Ovary (tissue), 9 donors: ENCODE data around the gene CA6. TPM values are rescaled to one million over a fixed set of nuclear protein-coding genes. Genes with fewer than 3 reads are reported as not detected.
"Not testable (repeated sequence)": the region's sequence is repeated elsewhere in the genome, so short reads cannot be mapped to it uniquely, and the experiment has no call there.

Experiments
- DNase-seq, 5 donors: peaks; one replicate each; pipeline ENCODE4 v3.0.0-alpha.2; 2019 to 2020
- H3K27ac ChIP-seq, 2 donors: fragments of 200-600 bp; one replicate each; pipeline versions ENCODE4 v1.5.1 to v1.8.0; 2019 to 2022
- H3K27me3 ChIP-seq: fragments of 200-600 bp; one replicate; pipeline ENCODE4 v1.8.0; 2022
- H3K36me3 ChIP-seq: fragments of 200-600 bp; sonication (generic); one replicate; pipeline ENCODE4 v1.5.1; 2019
- H3K4me1 ChIP-seq: one replicate; pipeline ENCODE4 v1.8.1; 2013; ENCODE audit warnings: mild to moderate bottlenecking, moderate library complexity; ENCODE audit not compliant: insufficient read depth
- H3K4me3 ChIP-seq: fragments of 200-600 bp; sonication (generic); one replicate; pipeline ENCODE4 v1.5.1; 2017
- H3K9me3 ChIP-seq, 2 donors: fragments of 200-600 bp in 1 of 2; sonication (generic) in 1 of 2; one replicate each; pipeline versions ENCODE4 v1.5.1 to v1.8.1; 2013 to 2019; ENCODE audit warnings: mild to moderate bottlenecking in 1 of 2, moderate library complexity in 1 of 2
- EP300 ChIP-seq: sonication (generic); formaldehyde crosslinking; IDR thresholded peaks from one replicate; pipeline ENCODE4 v1.6.1; 2017; ENCODE audit warnings: antibody characterized with exemption
- POLR2A ChIP-seq: fragments of 450-650 bp; IDR thresholded peaks from one replicate; pipeline ENCODE4 v1.6.1; 2017; ENCODE audit warnings: antibody characterized with exemption, mild to moderate bottlenecking, moderate library complexity
- WGBS, 3 donors: extraction: QIAGEN DNeasy Blood & Tissue Kit in 1 of 3; methylation state at CpG; one replicate each; pipeline versions ENCODE4 v1.1.5 to v1.1.7; 2013 to 2017; 5-methylcytosine and 5-hydroxymethylcytosine counted together
- intact Hi-C, 4 donors: fragments of 100-400 bp; cut with DNase I; formaldehyde crosslinking; loops; one replicate each; pipeline versions ENCODE4 v1.11.0 to v1.15.1; 2022 to 2023
- polyA plus RNA-seq, 2 donors: library from polyadenylated mRNA; stranded (reverse); fragments of 200-250 nt in 1 of 2; fragments of 350-450 nt in 1 of 2; fragmentation: Illumina TruSeq in 1 of 2; extraction: RNeasy Lipid Tissue Mini Kit (QIAGEN cat#74804) in 1 of 2; gene quantifications; one replicate each; pipeline ENCODE4 v1.2.3, GENCODE V29; 2013 to 2014
- total RNA-seq, 7 donors: library from RNA; depleted of rRNA in 2 of 7; stranded (reverse); fragments of >200 nt in 2 of 7; fragmentation: NEBNext Ultra II Directional in 3 of 7; extraction: Animal tissue kit (Norgen Biotek cat#: 25700) in 3 of 7; gene quantifications; one replicate each; pipeline versions ENCODE4 v1.1.0 to v1.2.4, GENCODE V29; 2016 to 2023
- TF ChIP-seq, protein P1 (sequence below), 3 donors: fragments of 450-650 bp in 2 of 3; fragments of 200-600 bp in 1 of 3; IDR thresholded peaks; one replicate each; pipeline versions ENCODE4 v1.5.1 to v1.8.0; 2016 to 2022; ENCODE audit warnings: antibody characterized with exemption in 3 of 3, mild to moderate bottlenecking in 1 of 3
- donor health status: DM: no; HTN: no; CAD: no; lungs with moderate emphysema.
- donor health status: DM: no; HTN: no; CAD: no.
- donor health status: Bipolar disorder and iron deficiency.
- donor health status: DM: yes; HTN: yes; CAD: no.
- donor health status: DM: no; HTN: no; CAD: no.
- donor health status: DM: yes; HTN: yes; CAD: no.

CA6 gene
- total and polyA plus RNA-seq, 9 donors = not detected

DNA sequence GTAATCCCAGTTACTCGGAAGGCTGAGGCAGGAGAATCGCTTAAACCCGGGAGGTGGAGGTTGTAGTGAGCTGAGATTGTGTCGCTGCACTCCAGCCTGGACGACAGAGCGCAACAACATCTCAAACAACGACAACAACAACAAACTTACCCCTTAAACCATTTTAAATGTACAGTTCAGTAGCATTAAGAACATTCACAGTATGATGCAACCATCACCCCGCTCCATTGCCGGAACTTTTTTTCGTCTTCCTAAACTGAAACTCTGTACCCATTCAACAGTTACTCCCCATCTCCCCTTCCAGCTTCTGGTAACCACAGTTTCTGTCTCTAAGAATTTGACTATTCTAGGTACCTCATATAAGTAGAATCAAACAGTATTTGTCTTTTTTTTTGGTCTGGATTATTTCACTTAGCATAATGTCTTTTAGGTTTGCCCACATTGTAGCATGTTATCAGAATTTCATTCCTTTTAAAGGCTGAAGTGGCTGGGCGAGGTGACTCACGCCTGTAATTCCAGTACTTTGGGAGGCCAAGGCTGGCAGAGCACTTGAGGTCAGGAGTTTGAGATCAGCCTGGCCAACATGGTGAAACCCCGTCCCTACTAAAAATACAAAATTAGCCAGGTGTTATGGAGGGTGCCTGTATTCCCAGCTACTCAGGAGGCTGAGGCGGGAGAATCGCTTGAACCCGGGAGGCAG, 19.6 kb downstream of the CA6 start:
- intact Hi-C loops = no loop called here
- Histone ChIP-seq H3K27ac (no peak overlapping the region), H3K36me3 (no peaks in the 10 kb centered on the region), H3K27me3 (no peaks in the 10 kb centered on the region), H3K9me3 (no peaks in the 10 kb centered on the region), H3K4me1 (no peaks in the 10 kb centered on the region), H3K4me3 (no peak overlapping the region)
- TF ChIP-seq POLR2A = no peak
- TF ChIP-seq EP300 = no peak
- TF ChIP-seq, protein P1, sequence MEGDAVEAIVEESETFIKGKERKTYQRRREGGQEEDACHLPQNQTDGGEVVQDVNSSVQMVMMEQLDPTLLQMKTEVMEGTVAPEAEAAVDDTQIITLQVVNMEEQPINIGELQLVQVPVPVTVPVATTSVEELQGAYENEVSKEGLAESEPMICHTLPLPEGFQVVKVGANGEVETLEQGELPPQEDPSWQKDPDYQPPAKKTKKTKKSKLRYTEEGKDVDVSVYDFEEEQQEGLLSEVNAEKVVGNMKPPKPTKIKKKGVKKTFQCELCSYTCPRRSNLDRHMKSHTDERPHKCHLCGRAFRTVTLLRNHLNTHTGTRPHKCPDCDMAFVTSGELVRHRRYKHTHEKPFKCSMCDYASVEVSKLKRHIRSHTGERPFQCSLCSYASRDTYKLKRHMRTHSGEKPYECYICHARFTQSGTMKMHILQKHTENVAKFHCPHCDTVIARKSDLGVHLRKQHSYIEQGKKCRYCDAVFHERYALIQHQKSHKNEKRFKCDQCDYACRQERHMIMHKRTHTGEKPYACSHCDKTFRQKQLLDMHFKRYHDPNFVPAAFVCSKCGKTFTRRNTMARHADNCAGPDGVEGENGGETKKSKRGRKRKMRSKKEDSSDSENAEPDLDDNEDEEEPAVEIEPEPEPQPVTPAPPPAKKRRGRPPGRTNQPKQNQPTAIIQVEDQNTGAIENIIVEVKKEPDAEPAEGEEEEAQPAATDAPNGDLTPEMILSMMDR (IDR thresholded peaks at IDR 0.05) = no peak
- 88 to 91% (median 90%) methylated on average over 16 of the region's 16 CpGs for WGBS, 3 donors
- DNase-seq = no peak

DNA sequence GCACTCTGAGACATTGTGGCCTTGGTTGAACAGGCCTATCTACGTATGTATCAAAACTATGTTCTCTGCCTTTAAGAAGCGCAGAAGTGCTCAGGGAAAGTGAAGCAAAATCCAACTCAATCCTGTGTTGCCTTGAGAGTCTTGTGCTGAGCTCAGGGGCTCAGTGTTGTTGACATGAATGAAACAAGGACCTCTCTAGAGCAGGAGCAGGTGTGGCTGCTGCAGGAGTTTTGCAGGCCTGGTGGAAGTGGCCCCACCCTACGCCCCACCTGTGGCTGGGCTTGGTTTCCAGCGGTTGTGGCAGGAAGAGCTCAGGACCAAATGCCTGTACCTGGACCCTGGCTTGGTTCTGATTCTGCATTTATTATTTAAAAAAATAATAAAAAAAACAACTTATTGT, 20.9 kb downstream of the CA6 start:
- 93 to 95% (median 93%) methylated on average over 4 of the region's 4 CpGs for WGBS, 3 donors
- H3K36me3 ChIP-seq = no peaks in the 10 kb centered on the region
- no peaks in the 10 kb centered on the region for H3K27me3 ChIP-seq
- H3K4me3 ChIP-seq = no peak overlapping the region
- TF ChIP-seq, protein P1 (IDR thresholded peaks at IDR 0.05) = no peak
- TF ChIP-seq POLR2A (no peak), EP300 (no peak)
- intact Hi-C loops = no loop called here
- H3K27ac ChIP-seq = no peak overlapping the region
- no peak for DNase-seq
- H3K4me1 ChIP-seq = no peaks in the 10 kb centered on the region
- H3K9me3 ChIP-seq = no peaks in the 10 kb centered on the region

GRCh38 chr1:8968902-8969301, 23.2 kb downstream of the CA6 start:
- H3K4me3 ChIP-seq, DNase-seq, H3K36me3 ChIP-seq, H3K27ac ChIP-seq, H3K9me3 ChIP-seq, H3K4me1 ChIP-seq, H3K27me3 ChIP-seq, intact Hi-C loops: not testable (repeated sequence)
- 88 to 96% (median 89%) methylated on average over 9 of the region's 9 CpGs for WGBS, 3 donors

GRCh38 chr1:8969937-8970336, 24.3 kb downstream of the CA6 start:
- Histone ChIP-seq H3K27me3 (no peaks in the 10 kb centered on the region), H3K4me3 (no peak overlapping the region), H3K4me1 (no peaks in the 10 kb centered on the region), H3K27ac (no peak overlapping the region), H3K9me3 (no peaks in the 10 kb centered on the region), H3K36me3 (no peaks in the 10 kb centered on the region)
- intact Hi-C loops = no loop called here
- TF ChIP-seq, protein P1 (IDR thresholded peaks at IDR 0.05) = no peak
- no peak for TF ChIP-seq EP300
- TF ChIP-seq POLR2A = no peak
- WGBS, 3 donors = 93 to 96% (median 95%) methylated on average over 7 of the region's 7 CpGs
- DNase-seq = no peak

- WGBS, 3 donors = 83 to 91% (median 86%) methylated on average over 9 of the region's 9 CpGs
- intact Hi-C loops = no loop called here
- Histone ChIP-seq H3K4me1 (no peaks in the 10 kb centered on the region), H3K27me3 (no peaks in the 10 kb centered on the region), H3K4me3 (no peak overlapping the region), H3K9me3 (no peaks in the 10 kb centered on the region), H3K27ac (no peak overlapping the region), H3K36me3 (no peaks in the 10 kb centered on the region)
- DNase-seq = no peak
- TF ChIP-seq EP300 = no peak
- TF ChIP-seq POLR2A = no peak
- TF ChIP-seq, protein P1 (IDR thresholded peaks at IDR 0.05) = no peak
Observed at GRCh38 chr1:8970870-8971337, 25.2 kb downstream of the CA6 start.
